ENCODE measurements around the gene TEX55. TPM values are rescaled to one million over a fixed set of nuclear protein-coding genes. Genes with fewer than 3 reads are reported as not detected.
A peak's percentile ranks its signal among the peaks of the same experiment; 100 is the strongest.
"Not testable (repeated sequence)": the region's sequence is repeated elsewhere in the genome, so short reads cannot be mapped to it uniquely, and the experiment has no call there.

The TEX55 gene
- total and polyA plus RNA-seq, 8 donors, result not detected

- no peak for DNase-seq
Measured at GRCh38 chr3:119161240-119161639, 15.3 kb downstream of the TEX55 start.

DNA sequence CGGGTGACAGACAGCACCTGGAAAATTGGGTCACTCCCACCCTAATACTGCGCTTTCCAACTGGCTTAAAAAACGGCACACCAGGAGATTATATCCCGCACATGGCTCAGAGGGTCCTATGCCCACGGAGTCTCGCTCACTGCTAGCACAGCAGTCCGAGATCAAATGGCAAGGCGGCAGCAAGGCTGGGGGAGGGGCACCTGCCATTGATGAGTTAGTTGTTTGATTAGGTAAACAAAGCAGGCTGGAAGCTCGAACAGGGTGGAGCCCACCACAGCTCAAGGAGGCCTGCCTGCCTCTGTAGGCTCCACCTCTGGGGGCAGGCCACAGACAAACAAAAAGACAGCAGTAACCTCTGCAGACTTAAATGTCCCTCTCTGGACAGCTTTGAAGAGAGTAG lies 18.8 kb downstream of the TEX55 start:
- DNase-seq; H3K27me3 ChIP-seq; H3K36me3 ChIP-seq; intact Hi-C loops (cut with DNase I; ENCODE audit: low total_unique reads); H3K4me3 ChIP-seq; H3K4me1 ChIP-seq; H3K27ac ChIP-seq: not testable (repeated sequence)
- H3K9me3 ChIP-seq, result peaks cover 0 to 12% (median 0%) of the 10 kb centered on the region in 4 donors
- 81 to 92% (median 86%) methylated on average over 9 of the region's 9 CpGs for WGBS, 5 donors

More at GRCh38 chr3:119161240-119161639, 15.3 kb downstream of the TEX55 start:
- Histone ChIP-seq H3K36me3 (no peaks in the 10 kb centered on the region), H3K4me3 (no peak overlapping the region), H3K4me1 (no peaks in the 10 kb centered on the region), H3K9me3 (peaks cover 0 to 25% (median 5%) of the 10 kb centered on the region in 4 donors), H3K27ac (no peak overlapping the region), H3K27me3 (no peaks in the 10 kb centered on the region)
- intact Hi-C loops (cut with DNase I; ENCODE audit: low total_unique reads), result no loop called here
- TF ChIP-seq EP300 (IDR thresholded peaks at IDR 0.05), result no peak
- 41 to 53% (median 44%) methylated on average over 2 of the region's 2 CpGs for WGBS, 5 donors

DNA sequence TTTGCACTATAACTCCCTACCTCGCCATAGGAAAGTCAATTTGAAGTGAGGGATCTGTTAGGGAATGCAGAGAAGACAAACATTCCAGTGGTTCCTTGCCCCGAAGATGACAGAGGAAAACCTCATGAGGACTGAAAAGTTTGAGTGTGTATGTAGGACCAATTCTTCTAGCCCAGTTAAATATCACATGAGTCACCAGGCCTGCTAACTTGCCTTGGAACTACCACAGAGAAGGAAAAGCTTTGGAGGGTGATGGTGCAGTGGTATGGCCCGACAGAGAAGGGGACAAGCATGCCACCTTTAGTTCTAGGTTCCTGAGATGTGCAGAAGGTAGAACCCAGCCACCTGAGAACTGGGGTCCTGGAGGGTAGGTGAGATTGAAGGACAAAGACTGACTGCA lies 24.9 kb downstream of the TEX55 start:
- TF ChIP-seq POLR2AphosphoS5 (IDR thresholded peaks at IDR 0.05) (no peak), EP300 (IDR thresholded peaks at IDR 0.05) (no peak), POLR2A (IDR thresholded peaks at IDR 0.05) (no peak)
- TF ChIP-seq, protein P1, sequence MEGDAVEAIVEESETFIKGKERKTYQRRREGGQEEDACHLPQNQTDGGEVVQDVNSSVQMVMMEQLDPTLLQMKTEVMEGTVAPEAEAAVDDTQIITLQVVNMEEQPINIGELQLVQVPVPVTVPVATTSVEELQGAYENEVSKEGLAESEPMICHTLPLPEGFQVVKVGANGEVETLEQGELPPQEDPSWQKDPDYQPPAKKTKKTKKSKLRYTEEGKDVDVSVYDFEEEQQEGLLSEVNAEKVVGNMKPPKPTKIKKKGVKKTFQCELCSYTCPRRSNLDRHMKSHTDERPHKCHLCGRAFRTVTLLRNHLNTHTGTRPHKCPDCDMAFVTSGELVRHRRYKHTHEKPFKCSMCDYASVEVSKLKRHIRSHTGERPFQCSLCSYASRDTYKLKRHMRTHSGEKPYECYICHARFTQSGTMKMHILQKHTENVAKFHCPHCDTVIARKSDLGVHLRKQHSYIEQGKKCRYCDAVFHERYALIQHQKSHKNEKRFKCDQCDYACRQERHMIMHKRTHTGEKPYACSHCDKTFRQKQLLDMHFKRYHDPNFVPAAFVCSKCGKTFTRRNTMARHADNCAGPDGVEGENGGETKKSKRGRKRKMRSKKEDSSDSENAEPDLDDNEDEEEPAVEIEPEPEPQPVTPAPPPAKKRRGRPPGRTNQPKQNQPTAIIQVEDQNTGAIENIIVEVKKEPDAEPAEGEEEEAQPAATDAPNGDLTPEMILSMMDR (IDR thresholded peaks at IDR 0.05), result no peak
- H3K27me3 ChIP-seq, result no peaks in the 10 kb centered on the region
- no peaks in the 10 kb centered on the region for H3K4me1 ChIP-seq
- 77 to 90% (median 84%) methylated on average over 3 of the region's 3 CpGs for WGBS, 5 donors
- no peak overlapping the region for H3K4me3 ChIP-seq
- DNase-seq, result no peak
- intact Hi-C loops (cut with DNase I; ENCODE audit: low total_unique reads), result no loop called here
- H3K9me3 ChIP-seq, result no peaks in the 10 kb centered on the region
- H3K27ac ChIP-seq, result no peak overlapping the region
- H3K36me3 ChIP-seq, result no peaks in the 10 kb centered on the region

DNA sequence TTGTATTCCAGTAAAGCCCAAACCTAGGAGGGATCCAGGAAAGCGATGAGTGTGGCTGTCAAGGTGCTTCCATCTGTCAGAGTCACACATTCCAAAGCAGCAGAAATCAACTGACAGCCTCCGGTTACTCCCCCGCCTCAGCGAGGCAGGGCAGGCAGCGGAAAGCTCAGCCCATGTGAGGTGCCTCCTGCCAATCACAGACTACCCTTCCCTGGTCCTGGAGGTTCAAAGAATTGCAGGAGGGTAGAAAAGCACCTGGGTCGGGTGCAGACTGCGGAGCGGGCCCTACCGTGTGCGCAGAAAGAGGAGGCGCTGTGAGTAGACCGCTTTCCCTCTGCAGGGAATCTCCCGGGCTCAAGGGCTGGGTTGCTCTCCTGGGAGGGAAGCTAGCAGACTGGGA lies 27.4 kb downstream of the TEX55 start, which contains the start of gene UPK1B:
Gene UPK1B, plus strand, starts transcription at position 274 of the 400 bp plus-strand sequence. CDS start 13,144 bp downstream, outside the sequence.
- no peaks in the 10 kb centered on the region for H3K4me1 ChIP-seq
- intact Hi-C loops (cut with DNase I; ENCODE audit: low total_unique reads), result no loop called here
- TF ChIP-seq, protein P1 (IDR thresholded peaks at IDR 0.05), result no peak
- TF ChIP-seq POLR2A (IDR thresholded peaks at IDR 0.05) (no peak), POLR2AphosphoS5 (IDR thresholded peaks at IDR 0.05) (no peak), EP300 (IDR thresholded peaks at IDR 0.05) (no peak)
- no peak within 1 kb of the TSS for H3K4me3 ChIP-seq
- peak in 1 of 2 donors; percentile 61 for DNase-seq
- no peaks in the 10 kb centered on the region for H3K9me3 ChIP-seq
- H3K27ac ChIP-seq, result no peak within 1 kb of the TSS
- 25 to 34% (median 30%) methylated on average over 13 of the region's 13 CpGs for WGBS, 5 donors
- no peaks in the 10 kb centered on the region for H3K27me3 ChIP-seq
- H3K36me3 ChIP-seq, result no peaks in the 10 kb centered on the region

DNA sequence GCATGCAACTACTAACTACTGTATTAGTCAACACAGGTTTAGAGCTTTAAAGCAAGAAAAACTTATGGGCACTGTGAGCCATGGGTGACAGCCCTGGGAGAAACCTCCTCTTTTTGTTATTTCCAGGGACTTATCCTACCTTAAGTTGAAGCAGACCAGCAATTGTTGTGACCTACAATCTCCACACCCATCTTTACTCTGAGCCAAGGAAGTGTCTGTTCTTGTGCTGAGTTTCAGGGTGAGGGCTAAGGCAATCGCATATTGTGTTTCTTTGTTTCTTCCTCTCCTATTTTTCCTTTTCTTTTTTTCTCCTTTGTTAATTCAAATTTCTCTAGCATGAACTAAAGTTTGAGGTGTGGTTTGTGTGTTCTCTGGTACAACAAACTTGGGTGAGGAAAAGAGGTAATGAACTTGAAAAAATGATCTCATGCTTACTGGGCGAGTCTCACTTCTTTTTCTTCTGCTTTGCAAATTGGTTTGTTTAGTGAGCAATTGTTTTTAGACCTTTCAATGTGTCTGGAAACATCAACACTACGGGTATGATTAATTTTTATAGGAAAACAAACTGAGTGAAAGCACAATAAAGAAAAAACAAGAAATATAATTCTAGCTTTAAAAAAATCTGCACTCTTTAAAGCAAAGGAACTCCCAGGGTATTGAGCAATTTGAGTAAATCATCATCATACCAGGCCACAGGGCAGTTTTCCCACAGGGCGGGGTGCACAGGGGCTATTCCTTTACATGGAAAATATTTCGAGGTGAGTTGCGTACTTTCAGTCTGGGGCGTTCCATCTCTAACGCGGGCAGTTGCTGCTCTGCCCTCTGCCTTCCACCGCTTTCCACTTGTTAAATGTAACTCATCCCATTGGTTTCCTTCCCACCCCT lies 30.1 kb downstream of the TEX55 start:
- Histone ChIP-seq H3K4me3 (no peak overlapping the region), H3K27ac (peak overlapping the region in 4 of 5 donors; percentile 10 to 72 (median 59)), H3K36me3 (no peaks in the 10 kb centered on the region), H3K4me1 (no peaks in the 10 kb centered on the region), H3K9me3 (no peaks in the 10 kb centered on the region), H3K27me3 (no peaks in the 10 kb centered on the region)
- DNase-seq, result peak; percentile 46 to 85
- TF ChIP-seq, protein P1 (IDR thresholded peaks at IDR 0.05), result no peak
- intact Hi-C loops (cut with DNase I; ENCODE audit: low total_unique reads), result no loop called here
- WGBS, 5 donors, result 39 to 67% (median 60%) methylated on average over 10 of the region's 10 CpGs
